H9 (cell line): Measurements from ENCODE around the gene SCD. TPM values are rescaled to one million over a fixed set of nuclear protein-coding genes. Genes with fewer than 3 reads are reported as not detected.

ENCODE experiments used
- DNase-seq: peaks from one replicate; pipeline ENCODE4 v3.0.0-alpha.2; 2017
- H2AFZ ChIP-seq: one replicate; pipeline ENCODE4 v1.6.1; 2013; ENCODE audit warnings: mild to moderate bottlenecking, low read length, control low read depth, moderate library complexity
- H2AK5ac ChIP-seq: 2 replicates; pipeline ENCODE4 v1.6.1; 2013; ENCODE audit warnings: low read length, control low read depth, mixed read lengths; ENCODE audit not compliant: insufficient read length
- H2BK120ac ChIP-seq: one replicate; pipeline ENCODE4 v1.6.1; 2013; ENCODE audit warnings: low read depth, mild to moderate bottlenecking, low read length, control low read depth, inconsistent platforms; ENCODE audit not compliant: poor library complexity, severe bottlenecking
- H2BK12ac ChIP-seq: 2 replicates; pipeline ENCODE4 v1.6.1; 2013; ENCODE audit warnings: low read length, control low read depth, mixed read lengths, low read depth; ENCODE audit not compliant: insufficient read length
- H2BK15ac ChIP-seq: 2 replicates; pipeline ENCODE4 v1.6.1; 2013; ENCODE audit warnings: low read depth, low read length, control low read depth
- H2BK20ac ChIP-seq: one replicate; pipeline ENCODE4 v1.6.1; 2013; ENCODE audit warnings: low read depth, mild to moderate bottlenecking, low read length, control low read depth, inconsistent platforms; ENCODE audit not compliant: poor library complexity, severe bottlenecking
- H2BK5ac ChIP-seq: 2 replicates; pipeline ENCODE4 v1.6.1; 2013; ENCODE audit warnings: low read length, control low read depth, mixed read lengths; ENCODE audit not compliant: insufficient read length
- H3K14ac ChIP-seq: 2 replicates; pipeline ENCODE4 v1.6.1; 2013; ENCODE audit warnings: low read length, control low read depth; ENCODE audit not compliant: insufficient read depth
- H3K18ac ChIP-seq: 2 replicates; pipeline ENCODE4 v1.6.1; 2013; ENCODE audit warnings: low read depth, mild to moderate bottlenecking, mixed read lengths, low read length, control low read depth; ENCODE audit not compliant: insufficient read length
- H3K23ac ChIP-seq: 2 replicates; pipeline ENCODE4 v1.6.1; 2013; ENCODE audit warnings: low read length, control low read depth, mixed read lengths, low read depth; ENCODE audit not compliant: insufficient read length
- H3K23me2 ChIP-seq: 2 replicates; pipeline ENCODE4 v1.6.1; 2013; ENCODE audit warnings: low read depth, mild to moderate bottlenecking, mixed read lengths, low read length, control low read depth; ENCODE audit not compliant: insufficient read length, poor library complexity, severe bottlenecking
- H3K27ac ChIP-seq: 2 replicates; pipeline ENCODE4 v1.5.1; 2013; ENCODE audit warnings: low read length, control low read depth, mixed read lengths, low read depth; ENCODE audit not compliant: insufficient read length
- H3K27me3 ChIP-seq: 2 replicates; pipeline ENCODE4 v1.6.1; 2013; ENCODE audit warnings: low read length, control low read depth, inconsistent platforms; ENCODE audit not compliant: insufficient read depth
- H3K4ac ChIP-seq: 2 replicates; pipeline ENCODE4 v1.6.1; 2013; ENCODE audit warnings: low read depth, mild to moderate bottlenecking, control low read depth, inconsistent platforms, low read length, moderate library complexity
- H3K4me1 ChIP-seq: 2 replicates; pipeline ENCODE4 v1.6.1; 2013; ENCODE audit warnings: low read length, control low read depth, inconsistent platforms; ENCODE audit not compliant: insufficient read depth
- H3K4me2 ChIP-seq: 2 replicates; pipeline ENCODE4 v1.6.1; 2013; ENCODE audit warnings: low read length, control low read depth, mixed read lengths; ENCODE audit not compliant: insufficient read length, insufficient read depth
- H3K56ac ChIP-seq: 2 replicates; pipeline ENCODE4 v1.6.1; 2013; ENCODE audit warnings: low read depth, mild to moderate bottlenecking, mixed read lengths, low read length, control low read depth; ENCODE audit not compliant: insufficient read length
- H3K79me1 ChIP-seq: 2 replicates; pipeline ENCODE4 v1.6.1; 2013; ENCODE audit warnings: low read depth, mild to moderate bottlenecking, moderate library complexity, low read length, control low read depth, inconsistent platforms; ENCODE audit not compliant: insufficient read depth, poor library complexity, severe bottlenecking
- H3K79me2 ChIP-seq: 2 replicates; pipeline ENCODE4 v1.6.1; 2013; ENCODE audit warnings: low read length, control low read depth, inconsistent platforms; ENCODE audit not compliant: insufficient read depth
- H3K9ac ChIP-seq: 2 replicates; pipeline ENCODE4 v1.6.1; 2013; ENCODE audit warnings: low read length, control low read depth, mixed read lengths; ENCODE audit not compliant: insufficient read length; ENCODE audit errors: extremely low read depth
- H3K9me3 ChIP-seq: one replicate; pipeline ENCODE4 v1.6.1; 2013; ENCODE audit warnings: low read depth, low read length, inconsistent platforms; ENCODE audit not compliant: control insufficient read depth
- H3T11ph ChIP-seq: one replicate; pipeline ENCODE4 v1.6.1; 2013; ENCODE audit warnings: mild to moderate bottlenecking, low read length, control low read depth, inconsistent platforms
- H4K20me1 ChIP-seq: one replicate; pipeline ENCODE4 v1.6.1; 2013; ENCODE audit not compliant: control insufficient read depth, insufficient read length, insufficient read depth
- H4K5ac ChIP-seq: 2 replicates; pipeline ENCODE4 v1.6.1; 2013; ENCODE audit warnings: low read depth, mild to moderate bottlenecking, mixed read lengths, low read length, control low read depth; ENCODE audit not compliant: insufficient read length
- H4K8ac ChIP-seq: replicated peaks from 2 replicates; pipeline ENCODE4 v1.6.1; 2013; ENCODE audit warnings: low read length, control low read depth, mixed read lengths, low read depth; ENCODE audit not compliant: insufficient read length
- H4K91ac ChIP-seq: 2 replicates; pipeline ENCODE4 v1.6.1; 2013; ENCODE audit warnings: low read depth, mild to moderate bottlenecking, moderate library complexity, mixed read lengths, low read length, control low read depth; ENCODE audit not compliant: insufficient read length
- H3K27ac Mint-ChIP-seq, 3 experiments: 2 replicates in 2 of 3; 3 replicates in 1 of 3; pipeline ENCODE4 v1.8.0; 2020 to 2021; ENCODE audit warnings: mixed read lengths in 3 of 3, mild to moderate bottlenecking in 1 of 3, moderate library complexity in 1 of 3
- H3K27me3 Mint-ChIP-seq: 2 replicates; pipeline ENCODE4 v1.8.0; 2021; ENCODE audit warnings: low read depth, mild to moderate bottlenecking, moderate library complexity, mixed read lengths
- H3K36me3 Mint-ChIP-seq, 3 experiments: 2 replicates in 2 of 3; 3 replicates in 1 of 3; pipeline ENCODE4 v1.8.0; 2020 to 2021; ENCODE audit warnings: low read depth in 3 of 3, mixed read lengths in 3 of 3; ENCODE audit not compliant: insufficient read depth in 1 of 3
- H3K4me1 Mint-ChIP-seq, 2 experiments: 2 replicates each; pipeline ENCODE4 v1.8.0; 2020; ENCODE audit warnings: mixed read lengths in 2 of 2
- H3K4me3 Mint-ChIP-seq, 2 experiments: 2 replicates in 1 of 2; 3 replicates in 1 of 2; pipeline ENCODE4 v1.8.0; 2020 to 2021; ENCODE audit warnings: mild to moderate bottlenecking in 2 of 2, mixed read lengths in 2 of 2, moderate library complexity in 1 of 2
- H3K9me3 Mint-ChIP-seq, 2 experiments: 2 replicates in 1 of 2; 3 replicates in 1 of 2; pipeline ENCODE4 v1.8.0; 2020; ENCODE audit warnings: mild to moderate bottlenecking in 2 of 2, mixed read lengths in 2 of 2, moderate library complexity in 1 of 2
- CTCF ChIP-seq: fragments of 200-600 bp; sonication (generic); conservative IDR thresholded peaks from 3 replicates; pipeline ENCODE4 v1.8.0; 2021; ENCODE audit warnings: antibody characterized with exemption, mild to moderate bottlenecking
- WGBS: extraction: QIAGEN DNeasy Blood & Tissue Kit; methylation state at CpG from one replicate; pipeline ENCODE4 v1.1.7; 2013; ENCODE audit warnings: missing lambda C conversion rate, low lambda C conversion rate, mixed read lengths; ENCODE audit not compliant: insufficient read length; ENCODE audit errors: extremely low coverage; 5-methylcytosine and 5-hydroxymethylcytosine counted together
- total RNA-seq: library from RNA; stranded (reverse); gene quantifications from 2 replicates; pipeline ENCODE4 v1.2.1, GENCODE V29; 2021

SCD gene
- total RNA-seq, 1 experiment from 2014 or later = 354 TPM

- Histone ChIP-seq H2BK15ac (no peak overlapping the region), H3K79me2 (no peaks in the 10 kb centered on the region), H3K9me3 (no peaks in the 10 kb centered on the region), H3K9ac (no peak overlapping the region), H4K5ac (no peak overlapping the region), H3K27me3 (no peaks in the 10 kb centered on the region), H3K56ac (no peak overlapping the region), H3T11ph (no peak overlapping the region), H3K18ac (no peak overlapping the region), H2AK5ac (no peak overlapping the region), H3K4ac (no peak overlapping the region), H3K79me1 (no peaks in the 10 kb centered on the region), H2BK20ac (no peak overlapping the region), H3K4me2 (no peak overlapping the region), H4K8ac (no peak overlapping the region), H2BK5ac (no peak overlapping the region), H3K23ac (no peak overlapping the region), H4K91ac (no peak overlapping the region), H3K14ac (no peak overlapping the region), H2BK120ac (no peak overlapping the region), H4K20me1 (no peaks in the 10 kb centered on the region), H3K27ac (no peak overlapping the region), H3K4me1 (no peaks in the 10 kb centered on the region), H2AFZ (no peak overlapping the region), H2BK12ac (no peak overlapping the region), H3K23me2 (no peaks in the 10 kb centered on the region)
- Mint-ChIP-seq H3K27me3 (peaks cover 5% of the 10 kb centered on the region), H3K36me3 (peaks cover 6 to 18% (median 10%) of the 10 kb centered on the region in 3 experiments; a peak in 6 of 7 replicates), H3K4me3 (no peak overlapping the region), H3K4me1 (no peaks in the 10 kb centered on the region), H3K9me3 (peaks cover 28 to 30% of the 10 kb centered on the region in 2 experiments), H3K27ac (no peak overlapping the region)
- TF ChIP-seq CTCF = no peak
- DNase-seq = no peak
- WGBS = no CpG with 5 or more reads among the region's 3 CpGs
These were observed 56.7 kb downstream of the SCD start for GRCh38 chr10:100403734-100404133.
